ENCODE results near the gene TTC28.

Gene TTC28

DNA sequence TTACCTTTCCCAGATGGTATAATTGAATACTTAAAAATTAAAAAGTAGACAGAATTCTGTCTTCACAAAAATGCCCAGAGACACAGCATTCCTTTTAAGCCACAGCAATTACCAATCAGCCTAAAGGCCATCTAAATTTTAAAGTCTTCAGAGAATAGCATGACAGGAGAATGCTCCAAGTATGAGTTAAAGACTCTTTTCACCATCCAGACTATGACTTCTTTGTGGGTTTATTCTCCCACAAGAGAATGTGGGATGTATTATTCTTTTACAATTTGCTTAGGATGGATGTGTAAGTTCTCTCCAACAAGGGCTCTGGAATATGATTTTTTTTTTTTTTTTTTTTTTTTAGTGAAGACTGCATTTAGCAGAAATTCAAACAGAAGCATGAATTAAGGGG lies 249.9 kb downstream of the TTC28 start:
- CTCF ChIA-PET, result interaction anchor here (1.2 to 1.4 kb wide), 2 partner anchors 334 to 410 kb away, joined by 3 read pairs; no protein-coding TSS in a partner anchor
- no peak for TF ChIP-seq CTCF (IDR thresholded peaks at IDR 0.05; ENCODE audit: insufficient read depth, low read length, missing control alignments)
- POLR2A ChIA-PET, result interaction anchor here (1.2 kb wide), 1 partner anchor 182 kb away, joined by 3 read pairs; no protein-coding TSS in a partner anchor
- no peak for DNase-seq (ENCODE audit: low read depth, low spot score)
- no peak overlapping the region for H3K4me3 ChIP-seq (ENCODE audit: low read depth, low read length)

- POLR2A ChIA-PET, result no interaction called here
- TF ChIP-seq CTCF (IDR thresholded peaks at IDR 0.05; ENCODE audit: insufficient read depth, low read length, missing control alignments), result no peak
- no peak for DNase-seq (ENCODE audit: low read depth, low spot score)
- CTCF ChIA-PET, result interaction anchor here (1.0 to 1.3 kb wide), 2 partner anchors 9 to 16 kb away, joined by 3 read pairs; no protein-coding TSS in a partner anchor
- no peak overlapping the region for H3K4me3 ChIP-seq (ENCODE audit: low read depth, low read length)
Observed at GRCh38 chr22:28428271-28428670, 251.4 kb downstream of the TTC28 start.

DNA sequence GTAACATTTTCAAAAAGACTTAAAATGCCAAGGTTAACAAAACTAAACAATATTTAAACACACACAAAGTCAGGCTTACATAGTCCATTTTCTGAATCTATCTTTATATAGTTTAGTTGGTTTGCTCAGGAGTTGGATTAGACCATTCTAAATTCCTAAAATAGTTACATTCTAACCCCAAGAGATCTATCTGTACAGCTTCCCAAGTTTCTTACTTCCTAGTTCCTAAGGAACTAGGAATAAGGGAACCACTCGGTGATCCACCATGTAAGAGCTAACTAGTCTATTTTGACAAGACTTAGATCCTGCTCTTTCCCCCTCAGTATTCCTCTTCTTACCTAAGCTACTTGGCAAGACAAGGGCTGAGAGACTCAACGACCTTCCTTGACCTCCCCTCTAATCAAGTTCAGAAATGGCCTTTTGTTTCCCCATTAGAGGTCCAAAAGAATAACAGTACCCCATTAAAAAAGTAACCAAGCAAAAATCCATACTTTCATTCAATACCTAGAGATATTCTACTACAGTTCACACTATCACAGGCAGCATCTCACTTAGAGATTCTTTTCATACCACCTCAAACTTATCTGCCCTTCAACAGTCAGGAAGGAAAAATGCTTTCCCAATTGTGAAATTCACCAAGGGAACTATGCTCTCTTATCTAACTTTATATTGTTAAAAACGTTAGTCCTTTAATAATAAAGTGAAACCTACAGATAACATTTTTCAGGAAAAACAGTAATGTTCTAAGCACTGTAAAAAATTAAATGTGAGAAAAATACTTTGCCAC lies 253.1 kb downstream of the TTC28 start:
- POLR2A ChIA-PET, result no interaction called here
- DNase-seq (ENCODE audit: low read depth, low spot score), result no peak
- H3K4me3 ChIP-seq (ENCODE audit: low read depth, low read length), result no peak overlapping the region
- CTCF ChIA-PET, result interaction anchor here (0.9 kb wide), 1 partner anchor 376 kb away, joined by 3 read pairs; no protein-coding TSS in a partner anchor
- TF ChIP-seq CTCF (IDR thresholded peaks at IDR 0.05; ENCODE audit: insufficient read depth, low read length, missing control alignments), result no peak

GRCh38 chr22:28425211-28425610 lies 254.4 kb downstream of the TTC28 start:
- ChIA-PET CTCF (no interaction called here), POLR2A (no interaction called here)
- DNase-seq (ENCODE audit: low read depth, low spot score), result no peak
- no peak overlapping the region for H3K4me3 ChIP-seq (ENCODE audit: low read depth, low read length)
- no peak for TF ChIP-seq CTCF (IDR thresholded peaks at IDR 0.05; ENCODE audit: insufficient read depth, low read length, missing control alignments)

GRCh38 chr22:28424427-28425080 lies 255.1 kb downstream of the TTC28 start:
- H3K4me3 ChIP-seq (ENCODE audit: low read depth, low read length), result no peak overlapping the region
- ChIA-PET CTCF (no interaction called here), POLR2A (no interaction called here)
- no peak for TF ChIP-seq CTCF (IDR thresholded peaks at IDR 0.05; ENCODE audit: insufficient read depth, low read length, missing control alignments)
- DNase-seq (ENCODE audit: low read depth, low spot score), result no peak

DNA sequence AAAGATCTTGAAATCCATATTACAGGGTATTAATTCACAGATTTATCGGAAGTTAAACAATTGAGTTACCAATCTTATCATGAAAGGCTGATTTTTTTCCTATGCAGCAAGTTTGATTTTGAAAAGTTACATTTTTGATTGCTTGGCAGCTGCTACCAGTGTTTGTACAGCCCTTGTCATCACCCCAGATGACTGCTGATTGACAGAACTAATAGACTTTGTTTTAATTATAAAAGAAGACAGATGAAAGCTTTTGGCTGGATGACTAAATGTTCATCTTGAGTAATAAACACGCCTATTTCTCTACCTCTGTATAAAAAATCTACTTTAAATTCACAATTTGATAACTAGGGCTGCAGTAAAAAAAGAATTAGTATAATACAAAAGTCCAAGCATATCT lies 259.7 kb downstream of the TTC28 start:
- ChIA-PET CTCF (no interaction called here), POLR2A (no interaction called here)
- no peak overlapping the region for H3K4me3 ChIP-seq (ENCODE audit: low read depth, low read length)
- no peak for TF ChIP-seq CTCF (IDR thresholded peaks at IDR 0.05; ENCODE audit: insufficient read depth, low read length, missing control alignments)
- DNase-seq (ENCODE audit: low read depth, low spot score), result no peak

Measured in AG04449 (cell line).